Measurements from ENCODE around the gene SLAMF7. TPM values are rescaled to one million over a fixed set of nuclear protein-coding genes. Genes with fewer than 3 reads are reported as not detected.
A peak's percentile ranks its signal among the peaks of the same experiment; 100 is the strongest.

The SLAMF7 gene
- total and polyA plus RNA-seq, 10 of the 15 experiments (the other 5 are each of a cell fraction or from before 2014, with no cell fraction given), result 66.6 to 284 (median 108) TPM

DNA sequence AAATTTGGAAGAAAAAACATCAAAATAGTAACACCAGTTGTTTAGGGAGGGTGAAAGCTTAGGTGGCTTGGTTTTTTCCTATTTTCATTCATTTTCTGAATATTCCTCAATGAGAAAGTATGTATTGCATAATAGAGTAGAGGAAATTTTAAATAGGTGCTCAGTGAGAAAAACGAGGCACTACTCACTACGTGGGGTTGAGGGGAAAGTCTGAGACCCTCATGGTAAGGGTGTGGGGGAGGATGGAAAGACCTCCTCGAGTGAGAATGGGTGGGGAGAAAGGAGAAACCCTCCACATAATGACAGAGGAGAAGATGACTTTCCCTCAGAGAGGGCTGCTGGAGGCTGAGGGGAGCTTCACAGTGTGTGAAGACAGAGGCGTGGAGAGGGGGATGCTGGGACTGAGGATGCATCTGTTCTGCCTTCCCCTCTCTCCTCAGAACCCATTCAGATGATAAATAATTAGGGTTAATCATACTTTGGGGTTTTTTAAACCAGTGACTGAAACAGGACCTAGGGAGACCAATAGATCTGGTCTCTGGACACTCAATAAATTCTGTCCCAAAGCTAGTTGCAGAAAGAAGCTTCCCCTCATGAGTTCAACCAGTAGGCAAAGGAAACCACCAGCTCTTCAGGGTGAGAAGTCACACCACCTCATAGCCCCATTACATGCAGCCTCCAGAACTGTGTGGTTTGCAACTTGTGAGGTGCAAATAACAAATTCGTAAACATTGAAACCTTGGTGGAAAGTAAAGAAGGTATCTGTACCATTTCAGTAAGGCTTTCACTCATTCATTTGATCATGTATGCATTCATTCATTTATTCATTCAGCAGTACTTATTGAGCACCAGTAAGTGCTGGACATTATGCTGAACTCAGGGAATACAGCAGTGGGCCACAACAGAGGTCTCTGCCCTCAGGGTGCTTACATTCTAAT is 17.1 kb downstream of the SLAMF7 start (continued):
- TF ChIP-seq, protein P1, sequence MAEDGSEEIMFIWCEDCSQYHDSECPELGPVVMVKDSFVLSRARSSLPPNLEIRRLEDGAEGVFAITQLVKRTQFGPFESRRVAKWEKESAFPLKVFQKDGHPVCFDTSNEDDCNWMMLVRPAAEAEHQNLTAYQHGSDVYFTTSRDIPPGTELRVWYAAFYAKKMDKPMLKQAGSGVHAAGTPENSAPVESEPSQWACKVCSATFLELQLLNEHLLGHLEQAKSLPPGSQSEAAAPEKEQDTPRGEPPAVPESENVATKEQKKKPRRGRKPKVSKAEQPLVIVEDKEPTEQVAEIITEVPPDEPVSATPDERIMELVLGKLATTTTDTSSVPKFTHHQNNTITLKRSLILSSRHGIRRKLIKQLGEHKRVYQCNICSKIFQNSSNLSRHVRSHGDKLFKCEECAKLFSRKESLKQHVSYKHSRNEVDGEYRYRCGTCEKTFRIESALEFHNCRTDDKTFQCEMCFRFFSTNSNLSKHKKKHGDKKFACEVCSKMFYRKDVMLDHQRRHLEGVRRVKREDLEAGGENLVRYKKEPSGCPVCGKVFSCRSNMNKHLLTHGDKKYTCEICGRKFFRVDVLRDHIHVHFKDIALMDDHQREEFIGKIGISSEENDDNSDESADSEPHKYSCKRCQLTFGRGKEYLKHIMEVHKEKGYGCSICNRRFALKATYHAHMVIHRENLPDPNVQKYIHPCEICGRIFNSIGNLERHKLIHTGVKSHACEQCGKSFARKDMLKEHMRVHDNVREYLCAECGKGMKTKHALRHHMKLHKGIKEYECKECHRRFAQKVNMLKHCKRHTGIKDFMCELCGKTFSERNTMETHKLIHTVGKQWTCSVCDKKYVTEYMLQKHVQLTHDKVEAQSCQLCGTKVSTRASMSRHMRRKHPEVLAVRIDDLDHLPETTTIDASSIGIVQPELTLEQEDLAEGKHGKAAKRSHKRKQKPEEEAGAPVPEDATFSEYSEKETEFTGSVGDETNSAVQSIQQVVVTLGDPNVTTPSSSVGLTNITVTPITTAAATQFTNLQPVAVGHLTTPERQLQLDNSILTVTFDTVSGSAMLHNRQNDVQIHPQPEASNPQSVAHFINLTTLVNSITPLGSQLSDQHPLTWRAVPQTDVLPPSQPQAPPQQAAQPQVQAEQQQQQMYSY (CRISPR knock-in tag; IDR thresholded peaks at IDR 0.05), result no peak
- TF ChIP-seq ZBED1 (IDR thresholded peaks at IDR 0.05; ENCODE audit: borderline replicate concordance), result no peak
- TF ChIP-seq, protein P2, sequence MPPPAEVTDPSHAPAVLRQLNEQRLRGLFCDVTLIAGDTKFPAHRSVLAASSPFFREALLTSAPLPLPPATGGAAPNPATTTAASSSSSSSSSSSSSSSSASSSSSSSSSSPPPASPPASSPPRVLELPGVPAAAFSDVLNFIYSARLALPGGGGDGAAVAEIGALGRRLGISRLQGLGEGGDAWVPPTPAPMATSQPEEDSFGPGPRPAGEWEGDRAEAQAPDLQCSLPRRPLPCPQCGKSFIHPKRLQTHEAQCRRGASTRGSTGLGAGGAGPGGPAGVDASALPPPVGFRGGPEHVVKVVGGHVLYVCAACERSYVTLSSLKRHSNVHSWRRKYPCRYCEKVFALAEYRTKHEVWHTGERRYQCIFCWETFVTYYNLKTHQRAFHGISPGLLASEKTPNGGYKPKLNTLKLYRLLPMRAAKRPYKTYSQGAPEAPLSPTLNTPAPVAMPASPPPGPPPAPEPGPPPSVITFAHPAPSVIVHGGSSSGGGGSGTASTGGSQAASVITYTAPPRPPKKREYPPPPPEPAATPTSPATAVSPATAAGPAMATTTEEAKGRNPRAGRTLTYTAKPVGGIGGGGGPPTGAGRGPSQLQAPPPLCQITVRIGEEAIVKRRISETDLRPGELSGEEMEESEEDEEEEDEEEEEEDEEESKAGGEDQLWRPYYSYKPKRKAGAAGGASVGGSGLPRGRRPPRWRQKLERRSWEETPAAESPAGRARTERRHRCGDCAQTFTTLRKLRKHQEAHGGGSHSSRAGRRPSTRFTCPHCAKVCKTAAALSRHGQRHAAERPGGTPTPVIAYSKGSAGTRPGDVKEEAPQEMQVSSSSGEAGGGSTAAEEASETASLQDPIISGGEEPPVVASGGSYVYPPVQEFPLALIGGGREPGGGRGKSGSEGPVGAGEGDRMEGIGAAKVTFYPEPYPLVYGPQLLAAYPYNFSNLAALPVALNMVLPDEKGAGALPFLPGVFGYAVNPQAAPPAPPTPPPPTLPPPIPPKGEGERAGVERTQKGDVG (CRISPR knock-in tag; IDR thresholded peaks at IDR 0.05), result 0 out of 2 replicates have a peak, but pooled peaks have one; percentile 59
- TF ChIP-seq, protein P3, sequence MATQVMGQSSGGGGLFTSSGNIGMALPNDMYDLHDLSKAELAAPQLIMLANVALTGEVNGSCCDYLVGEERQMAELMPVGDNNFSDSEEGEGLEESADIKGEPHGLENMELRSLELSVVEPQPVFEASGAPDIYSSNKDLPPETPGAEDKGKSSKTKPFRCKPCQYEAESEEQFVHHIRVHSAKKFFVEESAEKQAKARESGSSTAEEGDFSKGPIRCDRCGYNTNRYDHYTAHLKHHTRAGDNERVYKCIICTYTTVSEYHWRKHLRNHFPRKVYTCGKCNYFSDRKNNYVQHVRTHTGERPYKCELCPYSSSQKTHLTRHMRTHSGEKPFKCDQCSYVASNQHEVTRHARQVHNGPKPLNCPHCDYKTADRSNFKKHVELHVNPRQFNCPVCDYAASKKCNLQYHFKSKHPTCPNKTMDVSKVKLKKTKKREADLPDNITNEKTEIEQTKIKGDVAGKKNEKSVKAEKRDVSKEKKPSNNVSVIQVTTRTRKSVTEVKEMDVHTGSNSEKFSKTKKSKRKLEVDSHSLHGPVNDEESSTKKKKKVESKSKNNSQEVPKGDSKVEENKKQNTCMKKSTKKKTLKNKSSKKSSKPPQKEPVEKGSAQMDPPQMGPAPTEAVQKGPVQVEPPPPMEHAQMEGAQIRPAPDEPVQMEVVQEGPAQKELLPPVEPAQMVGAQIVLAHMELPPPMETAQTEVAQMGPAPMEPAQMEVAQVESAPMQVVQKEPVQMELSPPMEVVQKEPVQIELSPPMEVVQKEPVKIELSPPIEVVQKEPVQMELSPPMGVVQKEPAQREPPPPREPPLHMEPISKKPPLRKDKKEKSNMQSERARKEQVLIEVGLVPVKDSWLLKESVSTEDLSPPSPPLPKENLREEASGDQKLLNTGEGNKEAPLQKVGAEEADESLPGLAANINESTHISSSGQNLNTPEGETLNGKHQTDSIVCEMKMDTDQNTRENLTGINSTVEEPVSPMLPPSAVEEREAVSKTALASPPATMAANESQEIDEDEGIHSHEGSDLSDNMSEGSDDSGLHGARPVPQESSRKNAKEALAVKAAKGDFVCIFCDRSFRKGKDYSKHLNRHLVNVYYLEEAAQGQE (IDR thresholded peaks at IDR 0.05; ENCODE audit: low read depth, low read length), result no peak
- TF ChIP-seq TCF3 (IDR thresholded peaks at IDR 0.05; ENCODE audit: borderline replicate concordance, insufficient read depth, low read depth, low read length), result no peak
- TF ChIP-seq BMI1 (IDR thresholded peaks at IDR 0.05; ENCODE audit: borderline replicate concordance), result peak; percentile 11; the same call in 1 of the 2 replicates
- peak; percentile 8; the same call in 1 of the 2 replicates for TF ChIP-seq FOXM1 (IDR thresholded peaks at IDR 0.05; ENCODE audit: low read depth, low read length)
- peak; percentile 76 for TF ChIP-seq DPF2 (IDR thresholded peaks at IDR 0.05)
- no peak for TF ChIP-seq MYC (IDR thresholded peaks at IDR 0.05; ENCODE audit: insufficient read depth, insufficient read length, insufficient replicate concordance, low read length, severe bottlenecking)
- no peak for TF ChIP-seq LARP7 (IDR thresholded peaks at IDR 0.05)
- TF ChIP-seq E2F8 (IDR thresholded peaks at IDR 0.05; ENCODE audit: low read depth, partially characterized antibody), result peak; percentile 67
- 0 out of 2 replicates have a peak, but pooled peaks have one; percentile 63 for TF ChIP-seq ZNF217 (IDR thresholded peaks at IDR 0.05)
- TF ChIP-seq EED (IDR thresholded peaks at IDR 0.05; ENCODE audit: low read depth), result no peak
- TF ChIP-seq SP1 (IDR thresholded peaks at IDR 0.05; ENCODE audit: low read depth, low read length), result no peak
- TF ChIP-seq BCL11A (IDR thresholded peaks at IDR 0.05; ENCODE audit: low read depth, low read length), result 0 out of 2 replicates have a peak, but pooled peaks have one; percentile 32

All from GM12878 (cell line).